Ovary (tissue), 9 donors: ENCODE results near the gene MYL12B. TPM values are rescaled to one million over a fixed set of nuclear protein-coding genes. Genes with fewer than 3 reads are reported as not detected.
A peak's percentile ranks its signal among the peaks of the same experiment; 100 is the strongest.
"Not testable (repeated sequence)": the region's sequence is repeated elsewhere in the genome, so short reads cannot be mapped to it uniquely, and the experiment has no call there.

ENCODE experiments used
- DNase-seq, 5 donors: peaks; one replicate each; pipeline ENCODE4 v3.0.0-alpha.2; 2019 to 2020
- H3K27ac ChIP-seq, 2 donors: fragments of 200-600 bp; one replicate each; pipeline versions ENCODE4 v1.5.1 to v1.8.0; 2019 to 2022
- H3K27me3 ChIP-seq: fragments of 200-600 bp; one replicate; pipeline ENCODE4 v1.8.0; 2022
- H3K36me3 ChIP-seq: fragments of 200-600 bp; sonication (generic); one replicate; pipeline ENCODE4 v1.5.1; 2019
- H3K4me1 ChIP-seq: one replicate; pipeline ENCODE4 v1.8.1; 2013; ENCODE audit warnings: mild to moderate bottlenecking, moderate library complexity; ENCODE audit not compliant: insufficient read depth
- H3K4me3 ChIP-seq: fragments of 200-600 bp; sonication (generic); one replicate; pipeline ENCODE4 v1.5.1; 2017
- H3K9me3 ChIP-seq, 2 donors: fragments of 200-600 bp in 1 of 2; sonication (generic) in 1 of 2; one replicate each; pipeline versions ENCODE4 v1.5.1 to v1.8.1; 2013 to 2019; ENCODE audit warnings: mild to moderate bottlenecking in 1 of 2, moderate library complexity in 1 of 2
- CTCF ChIP-seq, 3 donors: fragments of 450-650 bp in 2 of 3; fragments of 200-600 bp in 1 of 3; IDR thresholded peaks; one replicate each; pipeline versions ENCODE4 v1.5.1 to v1.8.0; 2016 to 2022; ENCODE audit warnings: antibody characterized with exemption in 3 of 3, mild to moderate bottlenecking in 1 of 3
- EP300 ChIP-seq: sonication (generic); formaldehyde crosslinking; IDR thresholded peaks from one replicate; pipeline ENCODE4 v1.6.1; 2017; ENCODE audit warnings: antibody characterized with exemption
- POLR2A ChIP-seq: fragments of 450-650 bp; IDR thresholded peaks from one replicate; pipeline ENCODE4 v1.6.1; 2017; ENCODE audit warnings: antibody characterized with exemption, mild to moderate bottlenecking, moderate library complexity
- WGBS, 3 donors: extraction: QIAGEN DNeasy Blood & Tissue Kit in 1 of 3; methylation state at CpG; one replicate each; pipeline versions ENCODE4 v1.1.5 to v1.1.7; 2013 to 2017; 5-methylcytosine and 5-hydroxymethylcytosine counted together
- intact Hi-C, 4 donors: fragments of 100-400 bp; cut with DNase I; formaldehyde crosslinking; loops; one replicate each; pipeline versions ENCODE4 v1.11.0 to v1.15.1; 2022 to 2023
- polyA plus RNA-seq, 2 donors: library from polyadenylated mRNA; stranded (reverse); fragments of 200-250 nt in 1 of 2; fragments of 350-450 nt in 1 of 2; fragmentation: Illumina TruSeq in 1 of 2; extraction: RNeasy Lipid Tissue Mini Kit (QIAGEN cat#74804) in 1 of 2; gene quantifications; one replicate each; pipeline ENCODE4 v1.2.3, GENCODE V29; 2013 to 2014
- total RNA-seq, 7 donors: library from RNA; depleted of rRNA in 2 of 7; stranded (reverse); fragments of >200 nt in 2 of 7; fragmentation: NEBNext Ultra II Directional in 3 of 7; extraction: Animal tissue kit (Norgen Biotek cat#: 25700) in 3 of 7; gene quantifications; one replicate each; pipeline versions ENCODE4 v1.1.0 to v1.2.4, GENCODE V29; 2016 to 2023
- donor health status: DM: no; HTN: no; CAD: no; lungs with moderate emphysema.
- donor health status: DM: no; HTN: no; CAD: no.
- donor health status: Bipolar disorder and iron deficiency.
- donor health status: DM: yes; HTN: yes; CAD: no.
- donor health status: DM: no; HTN: no; CAD: no.
- donor health status: DM: yes; HTN: yes; CAD: no.

The MYL12B gene
- total and polyA plus RNA-seq, 9 donors = 165 to 388 (median 228) TPM

GRCh38 chr18:3219631-3220335 is 42.1 kb upstream of the MYL12B start, which contains the start of gene MYOM1:
Gene MYOM1, minus strand, starts transcription at chr18:3219968. Its CDS starts 4,745 bp downstream, at chr18:3215223.
- Histone ChIP-seq H3K27ac (no peak within 1 kb of the TSS), H3K27me3 (no peaks in the 10 kb centered on the region), H3K4me3 (peak within 1 kb of the TSS; percentile 12), H3K36me3 (no peaks in the 10 kb centered on the region), H3K4me1 (no peaks in the 10 kb centered on the region), H3K9me3 (no peaks in the 10 kb centered on the region)
- DNase-seq = no peak
- TF ChIP-seq POLR2A (no peak), CTCF (IDR thresholded peaks at IDR 0.05) (no peak), EP300 (no peak)
- 51 to 58% (median 52%) methylated on average over 9 of the region's 9 CpGs for WGBS, 3 donors
- intact Hi-C loops = loop anchor here in 1 of 4 donors (10.0 kb wide), 1 partner anchor 65 kb away; no protein-coding TSS in a partner anchor

DNA sequence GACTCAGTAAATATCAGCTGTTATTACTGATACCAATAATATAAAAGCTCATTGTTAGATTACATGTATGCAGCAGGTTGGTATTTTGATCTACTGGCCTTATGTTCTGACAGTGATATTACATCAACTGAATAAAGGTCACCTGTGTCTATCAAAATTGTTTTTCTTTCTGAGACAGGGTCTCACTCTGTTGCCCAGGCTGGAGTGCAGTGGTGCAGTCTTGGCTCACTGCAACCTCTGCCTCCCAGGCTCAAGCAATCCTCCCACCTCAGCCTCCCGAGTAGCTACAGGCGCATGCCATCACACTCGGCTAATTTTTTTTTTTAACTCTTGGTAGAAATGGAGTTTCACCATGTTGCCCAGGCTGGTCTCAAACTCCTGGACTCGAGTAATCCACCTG is 41.1 kb upstream of the MYL12B start:
- H3K27ac ChIP-seq, H3K9me3 ChIP-seq, H3K36me3 ChIP-seq, H3K27me3 ChIP-seq, H3K4me3 ChIP-seq, DNase-seq, H3K4me1 ChIP-seq: not testable (repeated sequence)
- intact Hi-C loops = loop anchor here in 1 of 4 donors (10.0 kb wide), 1 partner anchor 66 kb away; no protein-coding TSS in a partner anchor
- WGBS, 3 donors = 77 to 88% (median 86%) methylated on average over 4 of the region's 4 CpGs

DNA sequence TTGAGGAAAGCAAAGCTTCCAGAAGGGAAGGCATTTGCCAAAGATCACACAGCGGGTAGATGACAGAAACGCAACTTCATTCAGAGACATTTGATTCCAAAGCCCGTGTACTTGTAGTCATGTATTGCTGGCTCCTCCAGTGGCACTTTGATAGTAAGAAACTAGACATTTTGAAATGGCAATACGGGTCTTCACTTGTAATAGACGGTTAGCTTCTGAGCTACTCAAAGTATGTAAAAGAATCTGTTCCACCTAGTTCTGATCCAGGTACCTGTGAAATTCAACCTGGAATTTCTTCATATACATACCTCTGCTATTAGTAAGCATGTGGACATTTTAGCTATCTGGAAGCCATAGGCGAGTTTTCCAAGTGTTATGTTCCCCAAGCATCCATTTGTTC is 40.4 kb upstream of the MYL12B start:
- 91 to 93% (median 93%) methylated on average over 6 of the region's 6 CpGs for WGBS, 3 donors
- intact Hi-C loops = loop anchor here in 1 of 4 donors (10.0 kb wide), 1 partner anchor 67 kb away; no protein-coding TSS in a partner anchor
- no peaks in the 10 kb centered on the region for H3K27me3 ChIP-seq
- no peak overlapping the region for H3K27ac ChIP-seq
- no peaks in the 10 kb centered on the region for H3K4me1 ChIP-seq
- no peak overlapping the region for H3K4me3 ChIP-seq
- no peaks in the 10 kb centered on the region for H3K9me3 ChIP-seq
- no peaks in the 10 kb centered on the region for H3K36me3 ChIP-seq
- TF ChIP-seq POLR2A (no peak), CTCF (IDR thresholded peaks at IDR 0.05) (no peak)
- DNase-seq = no peak

DNA sequence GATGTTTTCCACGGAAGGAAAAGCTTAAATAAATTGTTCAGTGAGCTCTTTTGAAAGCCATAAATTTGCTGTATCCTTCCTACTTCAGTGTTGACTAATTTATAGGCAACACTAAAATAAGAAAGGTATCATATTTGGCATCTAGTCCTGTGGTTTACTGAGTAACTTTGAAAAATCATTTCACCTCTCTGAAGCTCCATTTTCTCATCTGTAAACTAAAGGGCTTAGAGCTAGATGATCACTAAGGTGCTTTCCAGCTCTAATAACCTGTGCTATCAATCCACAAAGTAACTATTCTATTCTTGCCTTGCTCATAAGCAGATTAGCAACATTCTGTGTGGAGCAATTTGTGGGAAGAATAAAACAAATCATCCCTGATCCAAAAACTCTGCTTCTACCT is 38.6 kb upstream of the MYL12B start:
- WGBS, 3 donors = 76 to 95% (median 83%) methylated on average over 1 of the region's 1 CpG
- TF ChIP-seq CTCF (IDR thresholded peaks at IDR 0.05) (no peak), POLR2A (no peak), EP300 (no peak)
- DNase-seq = no peak
- H3K9me3 ChIP-seq = no peaks in the 10 kb centered on the region
- intact Hi-C loops = loop anchor here in 1 of 4 donors (10.0 kb wide), 1 partner anchor 69 kb away; no protein-coding TSS in a partner anchor
- no peaks in the 10 kb centered on the region for H3K27me3 ChIP-seq
- H3K4me1 ChIP-seq = no peaks in the 10 kb centered on the region
- H3K36me3 ChIP-seq = no peaks in the 10 kb centered on the region
- no peak overlapping the region for H3K4me3 ChIP-seq
- H3K27ac ChIP-seq = no peak overlapping the region

DNA sequence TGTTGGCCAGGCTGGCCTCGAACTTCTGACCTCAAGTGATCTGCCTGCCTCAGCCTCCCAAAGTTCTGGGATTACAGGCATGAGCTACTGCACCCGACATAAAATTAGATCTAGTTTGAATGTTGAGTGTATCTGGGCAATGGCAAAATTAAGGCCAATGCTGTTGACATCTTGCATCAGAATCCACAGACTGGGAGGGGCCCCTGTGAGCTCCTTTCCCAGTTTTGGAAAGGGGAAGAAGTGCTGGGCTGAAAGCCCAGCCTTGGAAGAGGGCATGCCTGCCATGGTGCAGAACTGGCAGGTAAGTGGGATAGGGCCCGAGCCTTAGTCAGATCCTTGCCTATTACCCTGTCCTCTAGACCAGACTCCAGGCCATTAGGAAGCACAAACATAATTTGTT is 37.7 kb upstream of the MYL12B start:
- 71 to 94% (median 91%) methylated on average over 3 of the region's 3 CpGs for WGBS, 3 donors
- TF ChIP-seq EP300 (no peak), CTCF (IDR thresholded peaks at IDR 0.05) (no peak), POLR2A (no peak)
- DNase-seq = no peak
- no peaks in the 10 kb centered on the region for H3K4me1 ChIP-seq
- no peak overlapping the region for H3K27ac ChIP-seq
- intact Hi-C loops = loop anchor here in 1 of 4 donors (10.0 kb wide), 1 partner anchor 69 kb away; no protein-coding TSS in a partner anchor
- no peaks in the 10 kb centered on the region for H3K27me3 ChIP-seq
- H3K4me3 ChIP-seq = no peak overlapping the region
- H3K9me3 ChIP-seq = no peaks in the 10 kb centered on the region
- H3K36me3 ChIP-seq = no peaks in the 10 kb centered on the region
